ENCODE data around the gene TMED1. TPM values are rescaled to one million over a fixed set of nuclear protein-coding genes. Genes with fewer than 3 reads are reported as not detected.

The TMED1 gene
- total RNA-seq, 1 experiment from 2014 or later, result 32.3 TPM

- Histone ChIP-seq H3K79me2 (ENCODE audit: insufficient read depth, low read length) (no peaks in the 10 kb centered on the region), H2BK15ac (ENCODE audit: low read depth, low read length) (no peak overlapping the region), H3K4ac (ENCODE audit: low read depth, low read length) (no peak overlapping the region), H2AK5ac (ENCODE audit: insufficient read length, low read length) (no peak overlapping the region), H2BK120ac (ENCODE audit: low read depth, low read length, poor library complexity, severe bottlenecking) (no peak overlapping the region), H4K5ac (ENCODE audit: insufficient read length, low read depth, low read length) (no peak overlapping the region), H4K20me1 (ENCODE audit: control insufficient read depth, insufficient read depth, insufficient read length) (no peaks in the 10 kb centered on the region), H3K4me2 (ENCODE audit: insufficient read depth, insufficient read length, low read length) (no peak overlapping the region), H3T11ph (ENCODE audit: low read length) (no peak overlapping the region), H3K27ac (ENCODE audit: insufficient read length, low read depth, low read length) (no peak overlapping the region), H3K9me3 (ENCODE audit: control insufficient read depth, low read depth, low read length) (no peaks in the 10 kb centered on the region), H2BK20ac (ENCODE audit: low read depth, low read length, poor library complexity, severe bottlenecking) (no peak overlapping the region), H2BK12ac (ENCODE audit: insufficient read length, low read depth, low read length) (no peak overlapping the region), H3K56ac (ENCODE audit: insufficient read length, low read depth, low read length) (no peak overlapping the region), H3K79me1 (ENCODE audit: insufficient read depth, low read depth, low read length, poor library complexity, severe bottlenecking) (no peaks in the 10 kb centered on the region), H4K8ac (replicated peaks; ENCODE audit: insufficient read length, low read depth, low read length) (no peak overlapping the region), H3K18ac (ENCODE audit: insufficient read length, low read depth, low read length) (no peak overlapping the region), H4K91ac (ENCODE audit: insufficient read length, low read depth, low read length) (no peak overlapping the region), H2BK5ac (ENCODE audit: insufficient read length, low read length) (no peak overlapping the region), H3K27me3 (ENCODE audit: insufficient read depth, low read length) (no peaks in the 10 kb centered on the region), H2AFZ (ENCODE audit: low read length) (no peak overlapping the region), H3K23me2 (ENCODE audit: insufficient read length, low read depth, low read length, poor library complexity, severe bottlenecking) (no peaks in the 10 kb centered on the region), H3K9ac (ENCODE audit: extremely low read depth, insufficient read length, low read length) (no peak overlapping the region), H3K23ac (ENCODE audit: insufficient read length, low read depth, low read length) (no peak overlapping the region), H3K14ac (ENCODE audit: insufficient read depth, low read length) (no peak overlapping the region; the same call in 1 of the 2 replicates), H3K4me1 (ENCODE audit: insufficient read depth, low read length) (no peaks in the 10 kb centered on the region)
- Mint-ChIP-seq H3K4me3 (no peak overlapping the region), H3K27ac (peak overlapping the region in 2 of 3 experiments; percentile 47 to 53; a peak in 3 of 7 replicates), H3K27me3 (ENCODE audit: low read depth) (no peaks in the 10 kb centered on the region; the same call in 1 of the 2 replicates), H3K4me1 (peaks cover 0 to 4% of the 10 kb centered on the region in 2 experiments; a peak in 1 of 4 replicates), H3K36me3 (ENCODE audit: insufficient read depth in 1 of 3, low read depth in 3 of 3) (peaks cover 17 to 43% (median 33%) of the 10 kb centered on the region in 3 experiments), H3K9me3 (no peaks in the 10 kb centered on the region)
- no peak for DNase-seq
- no CpG with 5 or more reads among the region's 17 CpGs for WGBS (ENCODE audit: extremely low coverage, insufficient read length, low lambda C conversion rate)
- TF ChIP-seq, protein P1, sequence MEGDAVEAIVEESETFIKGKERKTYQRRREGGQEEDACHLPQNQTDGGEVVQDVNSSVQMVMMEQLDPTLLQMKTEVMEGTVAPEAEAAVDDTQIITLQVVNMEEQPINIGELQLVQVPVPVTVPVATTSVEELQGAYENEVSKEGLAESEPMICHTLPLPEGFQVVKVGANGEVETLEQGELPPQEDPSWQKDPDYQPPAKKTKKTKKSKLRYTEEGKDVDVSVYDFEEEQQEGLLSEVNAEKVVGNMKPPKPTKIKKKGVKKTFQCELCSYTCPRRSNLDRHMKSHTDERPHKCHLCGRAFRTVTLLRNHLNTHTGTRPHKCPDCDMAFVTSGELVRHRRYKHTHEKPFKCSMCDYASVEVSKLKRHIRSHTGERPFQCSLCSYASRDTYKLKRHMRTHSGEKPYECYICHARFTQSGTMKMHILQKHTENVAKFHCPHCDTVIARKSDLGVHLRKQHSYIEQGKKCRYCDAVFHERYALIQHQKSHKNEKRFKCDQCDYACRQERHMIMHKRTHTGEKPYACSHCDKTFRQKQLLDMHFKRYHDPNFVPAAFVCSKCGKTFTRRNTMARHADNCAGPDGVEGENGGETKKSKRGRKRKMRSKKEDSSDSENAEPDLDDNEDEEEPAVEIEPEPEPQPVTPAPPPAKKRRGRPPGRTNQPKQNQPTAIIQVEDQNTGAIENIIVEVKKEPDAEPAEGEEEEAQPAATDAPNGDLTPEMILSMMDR (conservative IDR thresholded peaks at IDR 0.05), result no peak
Measured at GRCh38 chr19:10811391-10812111, 24.5 kb downstream of the TMED1 start.

Measured in H9 (cell line).